Activated naive CD8-positive, alpha-beta T cell (primary cell): ENCODE results near the gene RBBP7.
"Not testable (repeated sequence)": the region's sequence is repeated elsewhere in the genome, so short reads cannot be mapped to it uniquely, and the experiment has no call there.

Experiments
- H3K27ac Mint-ChIP-seq: one replicate; pipeline ENCODE4 v1.8.0; 2021; ENCODE audit warnings: mixed read lengths
- H3K27me3 Mint-ChIP-seq: one replicate; pipeline ENCODE4 v1.8.0; 2021; ENCODE audit warnings: mixed read lengths
- H3K36me3 Mint-ChIP-seq: one replicate; pipeline ENCODE4 v1.8.0; 2021; ENCODE audit warnings: mixed read lengths
- H3K4me1 Mint-ChIP-seq: one replicate; pipeline ENCODE4 v1.8.0; 2021; ENCODE audit warnings: low read depth, mixed read lengths
- H3K4me3 Mint-ChIP-seq: one replicate; pipeline ENCODE4 v1.8.0; 2021; ENCODE audit warnings: mild to moderate bottlenecking, mixed read lengths
- H3K9me3 Mint-ChIP-seq: one replicate; pipeline ENCODE4 v1.8.0; 2021; ENCODE audit warnings: low read depth, mixed read lengths

Gene RBBP7

GRCh38 chrX:16874458-16875095, 4.4 kb upstream of the RBBP7 start:
- Mint-ChIP-seq H3K27me3 (no peaks in the 10 kb centered on the region), H3K27ac (no peak overlapping the region), H3K36me3 (no peaks in the 10 kb centered on the region), H3K4me3 (no peak overlapping the region), H3K4me1 (peaks cover 6% of the 10 kb centered on the region), H3K9me3 (no peaks in the 10 kb centered on the region)

GRCh38 chrX:16873106-16873505, 2.9 kb upstream of the RBBP7 start:
- H3K36me3 Mint-ChIP-seq = no peaks in the 10 kb centered on the region
- peaks cover 15% of the 10 kb centered on the region for H3K4me1 Mint-ChIP-seq
- no peaks in the 10 kb centered on the region for H3K9me3 Mint-ChIP-seq
- no peak overlapping the region for H3K27ac Mint-ChIP-seq
- no peak overlapping the region for H3K4me3 Mint-ChIP-seq
- no peaks in the 10 kb centered on the region for H3K27me3 Mint-ChIP-seq

- Mint-ChIP-seq H3K27me3 (no peaks in the 10 kb centered on the region), H3K4me3 (peak overlapping the region; percentile 72), H3K4me1 (peaks cover 28% of the 10 kb centered on the region), H3K9me3 (no peaks in the 10 kb centered on the region), H3K36me3 (no peaks in the 10 kb centered on the region), H3K27ac (peak overlapping the region; percentile 88)
These were observed 977 bp upstream of the RBBP7 start for GRCh38 chrX:16870862-16871815.

GRCh38 chrX:16869393-16870094, 618 bp downstream of the RBBP7 start:
- no peaks in the 10 kb centered on the region for H3K36me3 Mint-ChIP-seq
- H3K9me3 Mint-ChIP-seq = no peaks in the 10 kb centered on the region
- H3K4me3 Mint-ChIP-seq = peak overlapping the region; percentile 98
- peaks cover 34% of the 10 kb centered on the region for H3K4me1 Mint-ChIP-seq
- H3K27me3 Mint-ChIP-seq = no peaks in the 10 kb centered on the region
- H3K27ac Mint-ChIP-seq = peak overlapping the region; percentile 96

GRCh38 chrX:16868920-16869319, 1.2 kb downstream of the RBBP7 start:
- peak overlapping the region; percentile 96 for H3K27ac Mint-ChIP-seq
- H3K36me3 Mint-ChIP-seq = no peaks in the 10 kb centered on the region
- H3K4me3 Mint-ChIP-seq = peak overlapping the region; percentile 98
- H3K27me3 Mint-ChIP-seq = no peaks in the 10 kb centered on the region
- peaks cover 34% of the 10 kb centered on the region for H3K4me1 Mint-ChIP-seq
- no peaks in the 10 kb centered on the region for H3K9me3 Mint-ChIP-seq

GRCh38 chrX:16867947-16868346, 2.2 kb downstream of the RBBP7 start:
- Mint-ChIP-seq H3K27ac (peak overlapping the region; percentile 41), H3K4me3 (peak overlapping the region; percentile 98), H3K4me1 (peaks cover 34% of the 10 kb centered on the region), H3K27me3 (no peaks in the 10 kb centered on the region), H3K36me3 (no peaks in the 10 kb centered on the region), H3K9me3 (no peaks in the 10 kb centered on the region)

- no peak overlapping the region for H3K4me3 Mint-ChIP-seq
- no peaks in the 10 kb centered on the region for H3K36me3 Mint-ChIP-seq
- no peaks in the 10 kb centered on the region for H3K9me3 Mint-ChIP-seq
- no peaks in the 10 kb centered on the region for H3K27me3 Mint-ChIP-seq
- H3K27ac Mint-ChIP-seq = no peak overlapping the region
- peaks cover 31% of the 10 kb centered on the region for H3K4me1 Mint-ChIP-seq
These were observed 7.3 kb downstream of the RBBP7 start for GRCh38 chrX:16862829-16863228.

GRCh38 chrX:16856744-16857143, 13.4 kb downstream of the RBBP7 start:
- H3K4me3 Mint-ChIP-seq = no peak overlapping the region
- no peak overlapping the region for H3K27ac Mint-ChIP-seq
- H3K9me3 Mint-ChIP-seq = no peaks in the 10 kb centered on the region
- peaks cover 7% of the 10 kb centered on the region for H3K36me3 Mint-ChIP-seq
- peaks cover 47% of the 10 kb centered on the region for H3K4me1 Mint-ChIP-seq
- no peaks in the 10 kb centered on the region for H3K27me3 Mint-ChIP-seq

GRCh38 chrX:16856076-16856404, 14.1 kb downstream of the RBBP7 start:
- Mint-ChIP-seq H3K4me1 (peaks cover 51% of the 10 kb centered on the region), H3K27ac (peak overlapping the region; percentile 87), H3K4me3 (peak overlapping the region; percentile 20)
- H3K9me3 Mint-ChIP-seq, H3K36me3 Mint-ChIP-seq, H3K27me3 Mint-ChIP-seq: not testable (repeated sequence)

- no peaks in the 10 kb centered on the region for H3K27me3 Mint-ChIP-seq
- H3K36me3 Mint-ChIP-seq = peaks cover 7% of the 10 kb centered on the region
- H3K27ac Mint-ChIP-seq = peak overlapping the region; percentile 87
- peaks cover 51% of the 10 kb centered on the region for H3K4me1 Mint-ChIP-seq
- H3K4me3 Mint-ChIP-seq = peak overlapping the region; percentile 54
- no peaks in the 10 kb centered on the region for H3K9me3 Mint-ChIP-seq
These were observed 14.6 kb downstream of the RBBP7 start for GRCh38 chrX:16855363-16856075.

- H3K27ac Mint-ChIP-seq = no peak overlapping the region
- H3K4me3 Mint-ChIP-seq = no peak overlapping the region
- H3K4me1 Mint-ChIP-seq = peaks cover 38% of the 10 kb centered on the region
- H3K36me3 Mint-ChIP-seq = peaks cover 7% of the 10 kb centered on the region
- H3K9me3 Mint-ChIP-seq = no peaks in the 10 kb centered on the region
- no peaks in the 10 kb centered on the region for H3K27me3 Mint-ChIP-seq
These were observed 16.6 kb downstream of the RBBP7 start for GRCh38 chrX:16853537-16853936.

GRCh38 chrX:16852617-16853179, 17.5 kb downstream of the RBBP7 start:
- H3K27ac Mint-ChIP-seq = no peak overlapping the region
- H3K4me3 Mint-ChIP-seq = no peak overlapping the region
- peaks cover 41% of the 10 kb centered on the region for H3K4me1 Mint-ChIP-seq
- no peaks in the 10 kb centered on the region for H3K27me3 Mint-ChIP-seq
- H3K36me3 Mint-ChIP-seq = peaks cover 7% of the 10 kb centered on the region
- H3K9me3 Mint-ChIP-seq = no peaks in the 10 kb centered on the region

- Mint-ChIP-seq H3K27me3 (no peaks in the 10 kb centered on the region), H3K4me1 (peaks cover 35% of the 10 kb centered on the region), H3K4me3 (no peak overlapping the region), H3K9me3 (no peaks in the 10 kb centered on the region), H3K36me3 (peaks cover 6% of the 10 kb centered on the region), H3K27ac (peak overlapping the region; percentile 34)
These were observed 18.3 kb downstream of the RBBP7 start for GRCh38 chrX:16851827-16852226.

- peak overlapping the region; percentile 34 for H3K27ac Mint-ChIP-seq
- no peaks in the 10 kb centered on the region for H3K9me3 Mint-ChIP-seq
- H3K27me3 Mint-ChIP-seq = no peaks in the 10 kb centered on the region
- H3K4me3 Mint-ChIP-seq = no peak overlapping the region
- H3K36me3 Mint-ChIP-seq = peaks cover 3% of the 10 kb centered on the region
- H3K4me1 Mint-ChIP-seq = peaks cover 31% of the 10 kb centered on the region
These were observed 18.7 kb downstream of the RBBP7 start for GRCh38 chrX:16851421-16851820.
